Activated naive CD4-positive, alpha-beta T cell treated with anti-CD3 and anti-CD28 coated beads for 36 hours (primary cell): ENCODE measurements around the gene SPPL2B. TPM values are rescaled to one million over a fixed set of nuclear protein-coding genes. Genes with fewer than 3 reads are reported as not detected.
"Not testable (repeated sequence)": the region's sequence is repeated elsewhere in the genome, so short reads cannot be mapped to it uniquely, and the experiment has no call there.

Source experiments
- CTCF ChIA-PET: fragments of 350-600 bp; sonication (Branson Sonifier 250); formaldehyde crosslinking; loops from one replicate; lab custom pipeline; 2021; ENCODE audit warnings: antibody characterized with exemption; lab: Charles Lee
- DNase-seq: peaks from one replicate; pipeline ENCODE4 v3.0.0-alpha.2; 2020
- H3K27ac Mint-ChIP-seq: one replicate; pipeline ENCODE4 v1.8.0; 2021; ENCODE audit warnings: mild to moderate bottlenecking, mixed read lengths
- H3K27me3 Mint-ChIP-seq: one replicate; pipeline ENCODE4 v1.8.0; 2021; ENCODE audit warnings: low read depth, mixed read lengths
- H3K36me3 Mint-ChIP-seq: one replicate; pipeline ENCODE4 v1.8.0; 2021; ENCODE audit warnings: low read depth, mixed read lengths
- H3K4me1 Mint-ChIP-seq: one replicate; pipeline ENCODE4 v1.8.0; 2021; ENCODE audit warnings: low read depth, mixed read lengths
- H3K4me3 Mint-ChIP-seq: one replicate; pipeline ENCODE4 v1.8.0; 2021; ENCODE audit warnings: mild to moderate bottlenecking, moderate library complexity, mixed read lengths
- H3K9me3 Mint-ChIP-seq: one replicate; pipeline ENCODE4 v1.8.0; 2021; ENCODE audit warnings: mixed read lengths
- intact Hi-C: fragments of 100-400 bp; cut with micrococcal nuclease; formaldehyde crosslinking; loops from one replicate; pipeline ENCODE4 v1.15.1; 2023
- total RNA-seq, 2 experiments: library from RNA; stranded (reverse); gene quantifications; one replicate each; pipeline ENCODE4 v1.2.3, GENCODE V29; 2021

The SPPL2B gene
- total RNA-seq, 2 experiments from 2014 or later: 56.8 to 59.6 TPM

- Mint-ChIP-seq H3K27me3 (no peaks in the 10 kb centered on the region), H3K36me3 (peaks cover 6% of the 10 kb centered on the region), H3K9me3 (no peaks in the 10 kb centered on the region), H3K27ac (no peak overlapping the region), H3K4me3 (no peak overlapping the region), H3K4me1 (no peaks in the 10 kb centered on the region)
- intact Hi-C loops: no loop called here
- CTCF ChIA-PET: no interaction called here
- DNase-seq: no peak
These were observed 16.6 kb downstream of the SPPL2B start for GRCh38 chr19:2345076-2345475.

- DNase-seq: no peak
- Mint-ChIP-seq H3K4me3 (no peak overlapping the region), H3K27me3 (no peaks in the 10 kb centered on the region), H3K27ac (no peak overlapping the region), H3K9me3 (no peaks in the 10 kb centered on the region), H3K4me1 (no peaks in the 10 kb centered on the region), H3K36me3 (peaks cover 6% of the 10 kb centered on the region)
- CTCF ChIA-PET: no interaction called here
- intact Hi-C loops: no loop called here
These were observed 17.5 kb downstream of the SPPL2B start for GRCh38 chr19:2345794-2346663.

- DNase-seq, H3K9me3 Mint-ChIP-seq, CTCF ChIA-PET, H3K4me1 Mint-ChIP-seq, intact Hi-C loops, H3K36me3 Mint-ChIP-seq, H3K27me3 Mint-ChIP-seq, H3K4me3 Mint-ChIP-seq, H3K27ac Mint-ChIP-seq: not testable (repeated sequence)
These were observed 21.3 kb downstream of the SPPL2B start for GRCh38 chr19:2349818-2350217.

- H3K4me1 Mint-ChIP-seq: no peaks in the 10 kb centered on the region
- CTCF ChIA-PET: no interaction called here
- no peaks in the 10 kb centered on the region for H3K27me3 Mint-ChIP-seq
- intact Hi-C loops: no loop called here
- no peak overlapping the region for H3K27ac Mint-ChIP-seq
- H3K4me3 Mint-ChIP-seq: no peak overlapping the region
- H3K36me3 Mint-ChIP-seq: peaks cover 2% of the 10 kb centered on the region
- H3K9me3 Mint-ChIP-seq: no peaks in the 10 kb centered on the region
- DNase-seq: no peak
These were observed 22.2 kb downstream of the SPPL2B start for GRCh38 chr19:2350656-2351055.

- no peak for DNase-seq
- no peaks in the 10 kb centered on the region for H3K9me3 Mint-ChIP-seq
- no peaks in the 10 kb centered on the region for H3K4me1 Mint-ChIP-seq
- no peak overlapping the region for H3K4me3 Mint-ChIP-seq
- intact Hi-C loops: no loop called here
- CTCF ChIA-PET: no interaction called here
- H3K27ac Mint-ChIP-seq: no peak overlapping the region
- no peaks in the 10 kb centered on the region for H3K27me3 Mint-ChIP-seq
- no peaks in the 10 kb centered on the region for H3K36me3 Mint-ChIP-seq
These were observed 23.1 kb downstream of the SPPL2B start for GRCh38 chr19:2351591-2351990.

- intact Hi-C loops: no loop called here
- no peaks in the 10 kb centered on the region for H3K4me1 Mint-ChIP-seq
- CTCF ChIA-PET: no interaction called here
- H3K27me3 Mint-ChIP-seq: no peaks in the 10 kb centered on the region
- no peaks in the 10 kb centered on the region for H3K36me3 Mint-ChIP-seq
- H3K27ac Mint-ChIP-seq: no peak overlapping the region
- DNase-seq: no peak
- H3K4me3 Mint-ChIP-seq: no peak overlapping the region
- H3K9me3 Mint-ChIP-seq: no peaks in the 10 kb centered on the region
These were observed 23.6 kb downstream of the SPPL2B start for GRCh38 chr19:2352121-2352520.

- no peaks in the 10 kb centered on the region for H3K4me1 Mint-ChIP-seq
- H3K36me3 Mint-ChIP-seq: no peaks in the 10 kb centered on the region
- intact Hi-C loops: no loop called here
- no peak for DNase-seq
- no peak overlapping the region for H3K27ac Mint-ChIP-seq
- CTCF ChIA-PET: no interaction called here
- no peaks in the 10 kb centered on the region for H3K27me3 Mint-ChIP-seq
- H3K9me3 Mint-ChIP-seq: no peaks in the 10 kb centered on the region
- no peak overlapping the region for H3K4me3 Mint-ChIP-seq
These were observed 24.8 kb downstream of the SPPL2B start for GRCh38 chr19:2353159-2353886.

- DNase-seq: no peak
- Mint-ChIP-seq H3K27ac (no peak overlapping the region), H3K27me3 (no peaks in the 10 kb centered on the region), H3K9me3 (no peaks in the 10 kb centered on the region), H3K4me3 (no peak overlapping the region), H3K4me1 (no peaks in the 10 kb centered on the region), H3K36me3 (no peaks in the 10 kb centered on the region)
- CTCF ChIA-PET: no interaction called here
- intact Hi-C loops: no loop called here
These were observed 25.6 kb downstream of the SPPL2B start for GRCh38 chr19:2353887-2354592.

- CTCF ChIA-PET: no interaction called here
- no peaks in the 10 kb centered on the region for H3K27me3 Mint-ChIP-seq
- intact Hi-C loops: no loop called here
- DNase-seq: no peak
- H3K36me3 Mint-ChIP-seq: no peaks in the 10 kb centered on the region
- no peak overlapping the region for H3K27ac Mint-ChIP-seq
- H3K9me3 Mint-ChIP-seq: no peaks in the 10 kb centered on the region
- no peak overlapping the region for H3K4me3 Mint-ChIP-seq
- no peaks in the 10 kb centered on the region for H3K4me1 Mint-ChIP-seq
These were observed 26.2 kb downstream of the SPPL2B start for GRCh38 chr19:2354670-2355069.

GRCh38 chr19:2355168-2356035 lies 26.9 kb downstream of the SPPL2B start:
- intact Hi-C loops: no loop called here
- Mint-ChIP-seq H3K27ac (no peak overlapping the region), H3K9me3 (no peaks in the 10 kb centered on the region), H3K4me3 (no peak overlapping the region), H3K4me1 (peaks cover 1% of the 10 kb centered on the region), H3K36me3 (no peaks in the 10 kb centered on the region), H3K27me3 (peaks cover 2% of the 10 kb centered on the region)
- CTCF ChIA-PET: no interaction called here
- DNase-seq: no peak

- intact Hi-C loops: no loop called here
- H3K4me3 Mint-ChIP-seq: no peak overlapping the region
- no peaks in the 10 kb centered on the region for H3K36me3 Mint-ChIP-seq
- DNase-seq: no peak
- CTCF ChIA-PET: no interaction called here
- no peaks in the 10 kb centered on the region for H3K9me3 Mint-ChIP-seq
- H3K27ac Mint-ChIP-seq: no peak overlapping the region
- H3K4me1 Mint-ChIP-seq: peaks cover 5% of the 10 kb centered on the region
- H3K27me3 Mint-ChIP-seq: peaks cover 7% of the 10 kb centered on the region
These were observed 27.7 kb downstream of the SPPL2B start for GRCh38 chr19:2356036-2356646.
